Keratinocyte (primary cell): ENCODE results near the gene GAN.

Experiments used
- EZH2 ChIP-seq: IDR thresholded peaks from one replicate; pipeline ENCODE4 v1.6.1; 2012; ENCODE audit warnings: inconsistent platforms, mild to moderate bottlenecking, low read length, moderate library complexity
- TF ChIP-seq, protein P1 (sequence below), 3 experiments: IDR thresholded peaks in 1 of 3; conservative IDR thresholded peaks in 1 of 3; optimal IDR thresholded peaks in 1 of 3; 2 replicates in 2 of 3; 3 replicates in 1 of 3; pipeline versions ENCODE3 to v1.5.1; 2011; ENCODE audit warnings: low read length in 3 of 3, mild to moderate bottlenecking in 3 of 3, moderate library complexity in 2 of 3, control low read depth in 1 of 3, inconsistent platforms in 1 of 3; ENCODE audit not compliant: insufficient read depth in 2 of 3; ENCODE audit errors: extremely low read depth in 1 of 3

DNA sequence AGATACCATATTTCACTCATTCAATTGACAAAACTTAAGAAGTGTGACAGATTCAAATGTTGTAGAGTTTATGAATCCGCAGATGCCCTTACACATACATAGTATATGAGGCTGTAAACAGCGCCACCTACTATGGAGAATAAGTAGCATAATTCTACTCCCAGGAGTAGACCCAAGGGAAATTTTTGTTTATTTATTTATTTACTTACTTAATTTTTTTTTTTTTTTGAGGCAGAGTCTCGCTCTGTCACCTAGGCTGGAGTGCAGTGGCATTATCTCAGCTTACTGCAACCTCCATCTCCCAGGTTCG lies 35.5 kb downstream of the GAN start:
- TF ChIP-seq, protein P1, sequence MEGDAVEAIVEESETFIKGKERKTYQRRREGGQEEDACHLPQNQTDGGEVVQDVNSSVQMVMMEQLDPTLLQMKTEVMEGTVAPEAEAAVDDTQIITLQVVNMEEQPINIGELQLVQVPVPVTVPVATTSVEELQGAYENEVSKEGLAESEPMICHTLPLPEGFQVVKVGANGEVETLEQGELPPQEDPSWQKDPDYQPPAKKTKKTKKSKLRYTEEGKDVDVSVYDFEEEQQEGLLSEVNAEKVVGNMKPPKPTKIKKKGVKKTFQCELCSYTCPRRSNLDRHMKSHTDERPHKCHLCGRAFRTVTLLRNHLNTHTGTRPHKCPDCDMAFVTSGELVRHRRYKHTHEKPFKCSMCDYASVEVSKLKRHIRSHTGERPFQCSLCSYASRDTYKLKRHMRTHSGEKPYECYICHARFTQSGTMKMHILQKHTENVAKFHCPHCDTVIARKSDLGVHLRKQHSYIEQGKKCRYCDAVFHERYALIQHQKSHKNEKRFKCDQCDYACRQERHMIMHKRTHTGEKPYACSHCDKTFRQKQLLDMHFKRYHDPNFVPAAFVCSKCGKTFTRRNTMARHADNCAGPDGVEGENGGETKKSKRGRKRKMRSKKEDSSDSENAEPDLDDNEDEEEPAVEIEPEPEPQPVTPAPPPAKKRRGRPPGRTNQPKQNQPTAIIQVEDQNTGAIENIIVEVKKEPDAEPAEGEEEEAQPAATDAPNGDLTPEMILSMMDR (optimal IDR thresholded peaks at IDR 0.05 in 1 of 3, IDR thresholded peaks at IDR 0.05 in 1 of 3, conservative IDR thresholded peaks at IDR 0.05 in 1 of 3; ENCODE audit: extremely low read depth in 1 of 3, insufficient read depth in 2 of 3, low read length in 3 of 3) = peak in 1 of 3 experiments; percentile 8
- no peak for TF ChIP-seq EZH2
